SU-DHL-6 (cell line): ENCODE results near the gene PKD1.

Source experiments
- H2AFZ ChIP-seq: fragments of 200-600 bp; sonication (generic); 2 replicates; pipeline ENCODE4 v1.6.1; 2014; ENCODE audit warnings: low read depth, mild to moderate bottlenecking, moderate library complexity, mixed read lengths, antibody characterized with exemption, low read length; ENCODE audit not compliant: severe bottlenecking
- H3F3A ChIP-seq: fragments of 200-600 bp; shearing (Covaris generic); 2 replicates; pipeline ENCODE4 v1.6.0; 2016; ENCODE audit warnings: antibody characterized with exemption, mild to moderate bottlenecking; ENCODE audit not compliant: insufficient read depth
- H3K27ac ChIP-seq: fragments of 200-600 bp; sonication (generic); 2 replicates; pipeline ENCODE4 v1.5.1; 2016; ENCODE audit warnings: low read depth, mild to moderate bottlenecking, low read length, moderate library complexity, mixed read lengths
- H3K27me3 ChIP-seq: fragments of 200-600 bp; sonication (generic), shearing (Covaris generic); 2 replicates; pipeline ENCODE4 v1.6.0; 2014; ENCODE audit warnings: mild to moderate bottlenecking, low read length
- H3K36me3 ChIP-seq: fragments of 200-600 bp; sonication (generic); 2 replicates; pipeline ENCODE4 v1.6.1; 2014; ENCODE audit warnings: mild to moderate bottlenecking, low read length, mixed read lengths
- H3K4me2 ChIP-seq: fragments of 300-600, 200-600 bp; shearing (Covaris generic), sonication (generic); 2 replicates; pipeline ENCODE4 v1.6.0; 2014; ENCODE audit warnings: low read length, low read depth, mild to moderate bottlenecking; ENCODE audit not compliant: poor library complexity, severe bottlenecking
- H3K4me3 ChIP-seq: fragments of 200-600 bp; sonication (generic); 2 replicates; pipeline ENCODE4 v1.5.1; 2014; ENCODE audit warnings: antibody characterized with exemption, low read length, mild to moderate bottlenecking, mixed read lengths; ENCODE audit not compliant: insufficient read depth, poor library complexity, severe bottlenecking
- H3K79me2 ChIP-seq: fragments of 200-600 bp; sonication (generic); 2 replicates; pipeline ENCODE4 v1.6.1; 2014; ENCODE audit warnings: mild to moderate bottlenecking, low read length, moderate library complexity; ENCODE audit not compliant: insufficient read depth
- H3K9ac ChIP-seq: fragments of 200-600 bp; sonication (generic); 2 replicates; pipeline ENCODE4 v1.7.0; 2014; ENCODE audit warnings: mild to moderate bottlenecking, low read length
- H3K9me2 ChIP-seq: fragments of 200-600 bp; sonication (generic); replicated peaks from 2 replicates; pipeline ENCODE4 v1.6.1; 2014; ENCODE audit warnings: low read length; ENCODE audit not compliant: insufficient read depth
- H3K9me3 ChIP-seq: fragments of 200-600 bp; sonication (generic); 2 replicates; pipeline ENCODE4 v1.6.1; 2014; ENCODE audit warnings: low read length, mixed read lengths; ENCODE audit not compliant: insufficient read depth
- H4K20me1 ChIP-seq: fragments of 200-600 bp; sonication (generic); 2 replicates; pipeline ENCODE4 v1.6.1; 2014; ENCODE audit warnings: low read depth, mild to moderate bottlenecking, antibody characterized with exemption, low read length, moderate library complexity, mixed read lengths
- EZH2phosphoT487 ChIP-seq: fragments of 200-600 bp; sonication (generic), shearing (Covaris generic); conservative IDR thresholded peaks from 2 replicates; pipeline ENCODE4 v1.6.1; 2018; ENCODE audit warnings: mild to moderate bottlenecking, antibody characterized with exemption, low read length, moderate library complexity, mixed read lengths
- TF ChIP-seq, protein P1 (sequence below): fragments of 200-600 bp; sonication (generic); IDR thresholded peaks from one replicate; pipeline ENCODE4 v1.5.1; 2017; ENCODE audit warnings: antibody characterized with exemption, mild to moderate bottlenecking, low read length, moderate library complexity; ENCODE audit not compliant: insufficient read depth, poor library complexity, severe bottlenecking

The PKD1 gene

GRCh38 chr16:2082983-2083364, 52.7 kb downstream of the PKD1 start:
- Histone ChIP-seq H3K4me2 (no peak overlapping the region), H3F3A (no peaks in the 10 kb centered on the region), H3K36me3 (no peaks in the 10 kb centered on the region), H3K79me2 (no peaks in the 10 kb centered on the region), H3K9ac (no peak overlapping the region), H2AFZ (no peak overlapping the region), H3K9me3 (no peaks in the 10 kb centered on the region), H3K27me3 (no peaks in the 10 kb centered on the region), H3K4me3 (no peak overlapping the region), H4K20me1 (no peaks in the 10 kb centered on the region), H3K27ac (no peak overlapping the region), H3K9me2 (no peaks in the 10 kb centered on the region)
- TF ChIP-seq EZH2phosphoT487, result no peak
- TF ChIP-seq, protein P1, sequence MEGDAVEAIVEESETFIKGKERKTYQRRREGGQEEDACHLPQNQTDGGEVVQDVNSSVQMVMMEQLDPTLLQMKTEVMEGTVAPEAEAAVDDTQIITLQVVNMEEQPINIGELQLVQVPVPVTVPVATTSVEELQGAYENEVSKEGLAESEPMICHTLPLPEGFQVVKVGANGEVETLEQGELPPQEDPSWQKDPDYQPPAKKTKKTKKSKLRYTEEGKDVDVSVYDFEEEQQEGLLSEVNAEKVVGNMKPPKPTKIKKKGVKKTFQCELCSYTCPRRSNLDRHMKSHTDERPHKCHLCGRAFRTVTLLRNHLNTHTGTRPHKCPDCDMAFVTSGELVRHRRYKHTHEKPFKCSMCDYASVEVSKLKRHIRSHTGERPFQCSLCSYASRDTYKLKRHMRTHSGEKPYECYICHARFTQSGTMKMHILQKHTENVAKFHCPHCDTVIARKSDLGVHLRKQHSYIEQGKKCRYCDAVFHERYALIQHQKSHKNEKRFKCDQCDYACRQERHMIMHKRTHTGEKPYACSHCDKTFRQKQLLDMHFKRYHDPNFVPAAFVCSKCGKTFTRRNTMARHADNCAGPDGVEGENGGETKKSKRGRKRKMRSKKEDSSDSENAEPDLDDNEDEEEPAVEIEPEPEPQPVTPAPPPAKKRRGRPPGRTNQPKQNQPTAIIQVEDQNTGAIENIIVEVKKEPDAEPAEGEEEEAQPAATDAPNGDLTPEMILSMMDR, result no peak

DNA sequence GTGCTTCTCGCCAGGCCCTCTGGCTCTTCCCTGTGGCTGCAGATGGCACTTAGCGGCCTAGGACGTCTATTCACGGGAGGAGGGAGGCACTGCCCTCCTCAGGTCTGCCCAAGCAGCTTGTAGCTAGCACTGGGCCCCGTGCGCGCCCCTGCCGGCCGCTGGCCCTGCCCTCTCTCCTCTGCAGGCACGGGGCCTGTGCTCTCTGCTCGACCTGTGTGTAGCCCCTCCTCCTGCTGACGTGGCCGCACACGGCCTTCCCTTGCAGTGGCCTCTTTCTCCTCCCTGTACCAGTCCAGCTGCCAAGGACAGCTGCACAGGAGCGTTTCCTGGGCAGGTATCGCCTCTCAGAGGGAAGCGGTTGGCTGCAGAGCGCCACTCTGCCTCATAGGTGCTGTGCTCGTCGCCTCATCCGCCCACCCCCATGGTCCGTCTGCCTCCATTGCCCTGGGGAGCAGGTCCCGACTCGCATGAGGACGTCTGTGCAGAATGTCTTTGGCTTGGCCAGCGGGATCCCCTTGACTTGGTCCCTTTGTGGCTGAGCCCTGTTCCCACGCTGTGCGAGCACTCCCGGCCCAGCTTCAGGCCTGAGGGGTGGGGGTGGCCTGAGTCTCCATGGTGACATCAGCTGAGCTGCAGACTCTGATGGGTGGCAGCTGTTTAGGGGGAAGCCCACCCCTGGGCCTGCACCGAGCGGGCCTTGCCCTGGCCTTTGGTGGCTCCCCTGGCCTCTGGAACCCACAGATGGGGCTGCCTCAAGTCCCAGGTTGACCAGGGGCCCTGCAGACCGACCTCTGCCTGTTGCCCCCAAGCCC, 53.3 kb downstream of the PKD1 start:
- Histone ChIP-seq H3F3A (no peaks in the 10 kb centered on the region), H3K79me2 (no peaks in the 10 kb centered on the region), H2AFZ (no peak overlapping the region), H4K20me1 (no peaks in the 10 kb centered on the region), H3K27me3 (no peaks in the 10 kb centered on the region), H3K27ac (no peak overlapping the region), H3K9ac (no peak overlapping the region), H3K9me2 (no peaks in the 10 kb centered on the region), H3K4me3 (no peak overlapping the region), H3K36me3 (no peaks in the 10 kb centered on the region), H3K4me2 (no peak overlapping the region), H3K9me3 (no peaks in the 10 kb centered on the region)
- TF ChIP-seq, protein P1, result no peak
- TF ChIP-seq EZH2phosphoT487, result no peak

DNA sequence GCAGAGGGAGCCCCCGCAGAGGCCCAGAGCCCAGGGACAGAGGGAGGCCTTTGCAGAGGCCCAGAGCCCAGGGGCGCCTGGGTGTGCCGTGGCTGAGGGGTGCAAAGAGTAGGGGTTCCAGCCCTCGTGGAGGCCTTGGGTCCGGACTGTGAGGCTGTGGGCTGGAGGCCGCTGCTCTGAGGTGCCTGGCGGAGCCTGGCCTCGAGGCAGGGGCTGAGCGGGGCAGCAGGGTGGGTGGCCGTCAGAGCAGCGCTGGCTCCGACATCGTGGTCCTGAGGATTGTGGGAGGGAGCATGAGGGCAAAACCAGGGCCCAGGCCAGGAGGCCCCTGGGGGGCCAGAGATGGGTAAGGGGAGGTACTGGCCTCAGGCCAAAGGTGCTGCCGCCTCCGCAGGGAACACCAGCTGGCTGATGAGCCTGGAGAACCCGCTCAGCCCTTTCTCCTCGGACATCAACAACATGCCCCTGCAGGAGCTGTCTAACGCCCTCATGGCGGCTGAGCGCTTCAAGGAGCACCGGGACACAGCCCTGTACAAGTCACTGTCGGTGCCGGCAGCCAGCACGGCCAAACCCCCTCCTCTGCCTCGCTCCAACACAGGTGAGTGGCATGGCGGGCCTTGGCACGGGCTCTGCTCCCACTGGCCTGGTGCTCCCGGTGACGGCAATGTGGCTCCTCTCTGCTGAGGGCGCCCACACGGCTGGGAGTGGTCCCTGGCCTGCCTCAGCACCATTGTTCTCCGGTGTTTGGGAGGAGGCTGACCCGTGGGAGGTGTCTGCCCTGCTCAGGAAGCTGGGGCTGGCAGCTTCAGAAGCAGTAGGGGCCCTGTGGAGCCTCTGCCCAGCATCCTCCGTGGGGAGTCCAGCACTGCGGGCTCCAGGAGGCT, 54.3 kb downstream of the PKD1 start:
- Histone ChIP-seq H2AFZ (no peak overlapping the region), H3K9me3 (no peaks in the 10 kb centered on the region), H3K9ac (no peak overlapping the region), H4K20me1 (no peaks in the 10 kb centered on the region), H3K27ac (no peak overlapping the region), H3K27me3 (no peaks in the 10 kb centered on the region), H3K36me3 (no peaks in the 10 kb centered on the region), H3F3A (no peaks in the 10 kb centered on the region), H3K9me2 (no peaks in the 10 kb centered on the region), H3K4me3 (no peak overlapping the region), H3K79me2 (no peaks in the 10 kb centered on the region), H3K4me2 (no peak overlapping the region)
- TF ChIP-seq, protein P1, result no peak
- TF ChIP-seq EZH2phosphoT487, result no peak
